ENCODE data around the gene MSL1.

MSL1 gene

GRCh38 chr17:40100419-40100668, 21.4 kb upstream of the MSL1 start, which contains the start of gene NR1D1:
Gene NR1D1 (minus strand): TSS chr17:40100589. CDS start chr17:40100094, 495 bp downstream.
- TF ChIP-seq, protein P1, sequence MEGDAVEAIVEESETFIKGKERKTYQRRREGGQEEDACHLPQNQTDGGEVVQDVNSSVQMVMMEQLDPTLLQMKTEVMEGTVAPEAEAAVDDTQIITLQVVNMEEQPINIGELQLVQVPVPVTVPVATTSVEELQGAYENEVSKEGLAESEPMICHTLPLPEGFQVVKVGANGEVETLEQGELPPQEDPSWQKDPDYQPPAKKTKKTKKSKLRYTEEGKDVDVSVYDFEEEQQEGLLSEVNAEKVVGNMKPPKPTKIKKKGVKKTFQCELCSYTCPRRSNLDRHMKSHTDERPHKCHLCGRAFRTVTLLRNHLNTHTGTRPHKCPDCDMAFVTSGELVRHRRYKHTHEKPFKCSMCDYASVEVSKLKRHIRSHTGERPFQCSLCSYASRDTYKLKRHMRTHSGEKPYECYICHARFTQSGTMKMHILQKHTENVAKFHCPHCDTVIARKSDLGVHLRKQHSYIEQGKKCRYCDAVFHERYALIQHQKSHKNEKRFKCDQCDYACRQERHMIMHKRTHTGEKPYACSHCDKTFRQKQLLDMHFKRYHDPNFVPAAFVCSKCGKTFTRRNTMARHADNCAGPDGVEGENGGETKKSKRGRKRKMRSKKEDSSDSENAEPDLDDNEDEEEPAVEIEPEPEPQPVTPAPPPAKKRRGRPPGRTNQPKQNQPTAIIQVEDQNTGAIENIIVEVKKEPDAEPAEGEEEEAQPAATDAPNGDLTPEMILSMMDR (IDR thresholded peaks at IDR 0.05; ENCODE audit: insufficient read depth, low read length, poor library complexity, severe bottlenecking), result no peak
- no peak for TF ChIP-seq EZH2phosphoT487 (conservative IDR thresholded peaks at IDR 0.05; ENCODE audit: low read length)
- no peaks in the 10 kb centered on the region for H3K9me3 ChIP-seq (ENCODE audit: insufficient read depth, low read length)
- H3K9me2 ChIP-seq (replicated peaks; ENCODE audit: insufficient read depth, low read length), result no peaks in the 10 kb centered on the region
- no peaks in the 10 kb centered on the region for H3K79me2 ChIP-seq (ENCODE audit: insufficient read depth, low read length)
- no peaks in the 10 kb centered on the region for H3K27me3 ChIP-seq (ENCODE audit: low read length)
- peak within 1 kb of the TSS; percentile 64 for H3K4me3 ChIP-seq (ENCODE audit: insufficient read depth, low read length, poor library complexity, severe bottlenecking)
- peak within 1 kb of the TSS; percentile 46 for H2AFZ ChIP-seq (ENCODE audit: low read depth, low read length, severe bottlenecking)
- peak within 1 kb of the TSS; percentile 81 for H3K4me2 ChIP-seq (ENCODE audit: low read depth, low read length, poor library complexity, severe bottlenecking)
- H3K36me3 ChIP-seq (ENCODE audit: low read length), result no peaks in the 10 kb centered on the region
- no peak within 1 kb of the TSS for H3K27ac ChIP-seq (ENCODE audit: low read depth, low read length)
- H3F3A ChIP-seq (ENCODE audit: insufficient read depth), result no peaks in the 10 kb centered on the region
- peak within 1 kb of the TSS; percentile 63 for H3K9ac ChIP-seq (ENCODE audit: low read length)
- H4K20me1 ChIP-seq (ENCODE audit: low read depth, low read length), result no peaks in the 10 kb centered on the region

GRCh38 chr17:40100669-40101366, 21.0 kb upstream of the MSL1 start:
- no peaks in the 10 kb centered on the region for H3K27me3 ChIP-seq (ENCODE audit: low read length)
- H3K4me2 ChIP-seq (ENCODE audit: low read depth, low read length, poor library complexity, severe bottlenecking), result peak overlapping the region; percentile 81
- no peaks in the 10 kb centered on the region for H3K9me3 ChIP-seq (ENCODE audit: insufficient read depth, low read length)
- H3F3A ChIP-seq (ENCODE audit: insufficient read depth), result no peaks in the 10 kb centered on the region
- no peaks in the 10 kb centered on the region for H3K36me3 ChIP-seq (ENCODE audit: low read length)
- H3K27ac ChIP-seq (ENCODE audit: low read depth, low read length), result no peak overlapping the region
- H4K20me1 ChIP-seq (ENCODE audit: low read depth, low read length), result no peaks in the 10 kb centered on the region
- H3K4me3 ChIP-seq (ENCODE audit: insufficient read depth, low read length, poor library complexity, severe bottlenecking), result peak overlapping the region; percentile 64
- TF ChIP-seq, protein P1 (IDR thresholded peaks at IDR 0.05; ENCODE audit: insufficient read depth, low read length, poor library complexity, severe bottlenecking), result no peak
- TF ChIP-seq EZH2phosphoT487 (conservative IDR thresholded peaks at IDR 0.05; ENCODE audit: low read length), result no peak
- H3K79me2 ChIP-seq (ENCODE audit: insufficient read depth, low read length), result no peaks in the 10 kb centered on the region
- peak overlapping the region; percentile 46 for H2AFZ ChIP-seq (ENCODE audit: low read depth, low read length, severe bottlenecking)
- no peaks in the 10 kb centered on the region for H3K9me2 ChIP-seq (replicated peaks; ENCODE audit: insufficient read depth, low read length)
- peak overlapping the region; percentile 63 for H3K9ac ChIP-seq (ENCODE audit: low read length)

DNA sequence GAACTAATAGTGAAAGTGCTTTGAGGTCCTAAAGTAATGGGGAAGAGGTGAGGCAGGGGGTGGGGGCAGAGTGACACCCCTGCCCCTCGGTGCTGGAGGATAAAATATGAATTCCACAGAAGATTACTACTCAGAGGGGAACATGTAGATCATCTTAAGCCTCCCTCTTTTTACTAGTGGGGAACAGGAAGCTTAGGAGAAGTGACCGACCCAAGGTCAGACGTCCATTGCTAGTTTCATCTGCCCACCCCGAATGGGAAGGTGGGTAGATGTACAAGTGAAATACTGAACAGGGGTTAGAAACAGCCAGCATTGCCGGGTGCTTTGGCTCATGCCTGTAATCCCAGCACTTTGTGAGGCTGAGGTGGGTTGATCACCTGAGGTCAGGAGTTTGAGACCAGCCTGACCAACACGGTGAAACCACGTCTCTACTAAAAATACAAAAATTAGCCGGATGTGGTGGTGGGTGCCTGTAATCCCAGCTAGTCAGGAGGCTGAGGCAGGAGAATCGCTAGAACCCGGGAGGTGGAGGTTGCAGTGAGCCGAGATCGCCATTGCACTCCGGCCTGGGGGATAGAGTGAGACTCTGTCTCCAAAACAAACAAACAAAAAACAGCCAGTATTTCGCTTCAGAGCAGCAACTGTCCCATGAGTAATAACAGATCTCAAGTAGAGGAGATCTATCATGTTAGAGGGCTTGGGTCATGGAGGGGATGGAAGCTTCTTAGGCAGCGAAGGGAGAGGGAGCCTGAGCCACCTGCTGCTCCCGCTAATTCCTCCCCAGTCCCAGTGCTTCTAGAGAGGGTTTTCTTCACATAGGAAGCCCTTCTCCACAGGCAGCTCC, 20.2 kb upstream of the MSL1 start:
- no peaks in the 10 kb centered on the region for H3K9me3 ChIP-seq (ENCODE audit: insufficient read depth, low read length)
- H4K20me1 ChIP-seq (ENCODE audit: low read depth, low read length), result no peaks in the 10 kb centered on the region
- H3K79me2 ChIP-seq (ENCODE audit: insufficient read depth, low read length), result no peaks in the 10 kb centered on the region
- H3F3A ChIP-seq (ENCODE audit: insufficient read depth), result no peaks in the 10 kb centered on the region
- H3K27me3 ChIP-seq (ENCODE audit: low read length), result no peaks in the 10 kb centered on the region
- TF ChIP-seq EZH2phosphoT487 (conservative IDR thresholded peaks at IDR 0.05; ENCODE audit: low read length), result no peak
- TF ChIP-seq, protein P1 (IDR thresholded peaks at IDR 0.05; ENCODE audit: insufficient read depth, low read length, poor library complexity, severe bottlenecking), result no peak
- H3K4me3 ChIP-seq (ENCODE audit: insufficient read depth, low read length, poor library complexity, severe bottlenecking), result no peak overlapping the region
- H2AFZ ChIP-seq (ENCODE audit: low read depth, low read length, severe bottlenecking), result no peak overlapping the region
- H3K36me3 ChIP-seq (ENCODE audit: low read length), result no peaks in the 10 kb centered on the region
- peak overlapping the region; percentile 63 for H3K9ac ChIP-seq (ENCODE audit: low read length)
- H3K27ac ChIP-seq (ENCODE audit: low read depth, low read length), result no peak overlapping the region
- H3K4me2 ChIP-seq (ENCODE audit: low read depth, low read length, poor library complexity, severe bottlenecking), result peak overlapping the region; percentile 81
- no peaks in the 10 kb centered on the region for H3K9me2 ChIP-seq (replicated peaks; ENCODE audit: insufficient read depth, low read length)

Data from SU-DHL-6 (cell line).